GM23338 (cell line): Measurements from ENCODE around the gene VAMP2. TPM values are rescaled to one million over a fixed set of nuclear protein-coding genes. Genes with fewer than 3 reads are reported as not detected.

ENCODE experiments used
- ATAC-seq: fragments of 200-7000 bp; cut with Tn5 transposase; 3 replicates; pipeline ENCODE4 v1.9.1; 2020
- DNase-seq: peaks from one replicate; pipeline ENCODE4 v3.0.0-alpha.2; 2015; ENCODE audit warnings: low spot score
- H2AFZ ChIP-seq: fragments of 200-600 bp; sonication (generic); 2 replicates; pipeline ENCODE4 v1.8.0; 2016; ENCODE audit warnings: antibody characterized with exemption, mild to moderate bottlenecking, moderate library complexity
- H3F3A ChIP-seq: fragments of 200-600 bp; sonication (generic); replicated peaks from 2 replicates; pipeline ENCODE4 v1.8.0; 2017; ENCODE audit warnings: antibody characterized with exemption, mixed run types, low read depth
- H3K27ac ChIP-seq: fragments of 200-600 bp; sonication (generic); 2 replicates; pipeline ENCODE4 v1.6.1; 2016; ENCODE audit warnings: low read depth
- H3K27me3 ChIP-seq: fragments of 200-600 bp; sonication (generic); 2 replicates; pipeline ENCODE4 v1.8.0; 2016; ENCODE audit warnings: mild to moderate bottlenecking, mixed run types, moderate library complexity; ENCODE audit not compliant: insufficient read depth
- H3K36me3 ChIP-seq: fragments of 200-600 bp; sonication (generic); 2 replicates; pipeline ENCODE4 v1.8.0; 2016; ENCODE audit warnings: mild to moderate bottlenecking; ENCODE audit not compliant: insufficient read depth
- H3K4me1 ChIP-seq: fragments of 200-600 bp; sonication (generic); 2 replicates; pipeline ENCODE4 v1.8.0; 2016; ENCODE audit warnings: mild to moderate bottlenecking, moderate library complexity; ENCODE audit not compliant: insufficient read depth
- H3K4me2 ChIP-seq: fragments of 200-600 bp; sonication (generic); 2 replicates; pipeline ENCODE4 v1.7.1; 2017; ENCODE audit warnings: mixed run types
- H3K4me3 ChIP-seq: fragments of 200-600 bp; sonication (generic); 2 replicates; pipeline ENCODE4 v1.6.1; 2016; ENCODE audit warnings: mixed run types
- H3K79me2 ChIP-seq: fragments of 200-600 bp; sonication (generic); replicated peaks from 2 replicates; pipeline ENCODE4 v1.8.0; 2017; ENCODE audit warnings: mild to moderate bottlenecking; ENCODE audit not compliant: insufficient read depth
- H3K9me2 ChIP-seq: fragments of 200-600 bp; sonication (generic); 2 replicates; pipeline ENCODE4 v1.8.0; 2017; ENCODE audit not compliant: insufficient read depth
- H4K20me1 ChIP-seq: fragments of 200-600 bp; sonication (generic); replicated peaks from 2 replicates; pipeline ENCODE4 v1.8.0; 2017; ENCODE audit warnings: mild to moderate bottlenecking; ENCODE audit not compliant: insufficient read depth
- H3K27ac Mint-ChIP-seq: 2 replicates; pipeline ENCODE4 v1.8.0; 2020; ENCODE audit warnings: inconsistent platforms, mild to moderate bottlenecking, moderate library complexity, mixed read lengths
- H3K27me3 Mint-ChIP-seq: 3 replicates; pipeline ENCODE4 v1.8.0; 2022; ENCODE audit warnings: low read depth, mild to moderate bottlenecking, moderate library complexity, mixed read lengths, inconsistent platforms; ENCODE audit not compliant: insufficient read depth, poor library complexity
- H3K36me3 Mint-ChIP-seq: 3 replicates; pipeline ENCODE4 v1.8.0; 2021; ENCODE audit warnings: low read depth, mild to moderate bottlenecking, inconsistent platforms, moderate library complexity, mixed read lengths
- H3K4me1 Mint-ChIP-seq: 3 replicates; pipeline ENCODE4 v1.8.0; 2020; ENCODE audit warnings: mild to moderate bottlenecking, inconsistent platforms, mixed read lengths
- H3K4me3 Mint-ChIP-seq: 3 replicates; pipeline ENCODE4 v1.8.0; 2021; ENCODE audit warnings: moderate library complexity, mild to moderate bottlenecking, inconsistent platforms, mixed read lengths
- H3K9me3 Mint-ChIP-seq: 3 replicates; pipeline ENCODE4 v1.8.0; 2020; ENCODE audit warnings: moderate library complexity, mild to moderate bottlenecking, inconsistent platforms, mixed read lengths
- CREB1 ChIP-seq: fragments of 250-450 bp; sonication (Bioruptor Pico); IDR thresholded peaks from 2 replicates; pipeline ENCODE4 v1.5.0; 2020; ENCODE audit warnings: low read depth, mild to moderate bottlenecking, moderate library complexity
- EZH2 ChIP-seq: fragments of 200-600 bp; sonication (generic); IDR thresholded peaks from one replicate; pipeline ENCODE4 v1.8.0; 2017; ENCODE audit warnings: antibody characterized with exemption, mild to moderate bottlenecking, low read depth; ENCODE audit not compliant: unreplicated experiment
- EZH2phosphoT487 ChIP-seq: fragments of 200-600 bp; sonication (generic); IDR thresholded peaks from one replicate; pipeline ENCODE4 v1.8.1; 2018; ENCODE audit warnings: antibody characterized with exemption; ENCODE audit not compliant: unreplicated experiment
- JUNB ChIP-seq: IDR thresholded peaks from one replicate; pipeline ENCODE4 v1.6.1; 2016; ENCODE audit warnings: antibody characterized with exemption; ENCODE audit not compliant: unreplicated experiment
- POLR2AphosphoS5 ChIP-seq: IDR thresholded peaks from 2 replicates; pipeline ENCODE4 v1.6.1; 2016; ENCODE audit warnings: antibody characterized with exemption, low read depth
- STAT1 ChIP-seq: IDR thresholded peaks from one replicate; pipeline ENCODE4 v1.6.1; 2016; ENCODE audit warnings: antibody characterized with exemption; ENCODE audit not compliant: unreplicated experiment
- ZNF114 ChIP-seq: fragments of 250-450 bp; sonication (Bioruptor Pico); IDR thresholded peaks from 2 replicates; pipeline ENCODE4 v1.5.0; 2020; ENCODE audit warnings: mild to moderate bottlenecking, moderate library complexity
- ZNF331 ChIP-seq: fragments of 250-450 bp; sonication (Bioruptor Pico); IDR thresholded peaks from 2 replicates; pipeline ENCODE4 v1.5.0; 2020; ENCODE audit warnings: low read depth, mild to moderate bottlenecking, moderate library complexity
- polyA plus RNA-seq: library from polyadenylated mRNA; unstranded; fragments of >200 nt; fragmentation: Nextera tagmentation; extraction: Ambion mirVana; gene quantifications from 2 replicates; pipeline ENCODE4 v1.2.1, GENCODE V29; 2016
- total RNA-seq: library from RNA; depleted of rRNA; stranded (reverse); fragments of >200 nt; shearing (Covaris generic); gene quantifications from 2 replicates; pipeline ENCODE4 v1.2.3, GENCODE V29; 2014
- TF ChIP-seq, protein P1 (sequence below), 2 experiments: fragments of 200-600 bp in 1 of 2; sonication (generic) in 1 of 2; conservative IDR thresholded peaks; 2 replicates each; pipeline versions ENCODE4 v1.5.1 to v1.6.1; 2016 to 2017; ENCODE audit warnings: antibody characterized with exemption in 2 of 2, low read depth in 2 of 2, mild to moderate bottlenecking in 2 of 2, moderate library complexity in 1 of 2
- TF ChIP-seq, protein P2 (sequence below): fragments of 250-450 bp; sonication (Bioruptor Pico); IDR thresholded peaks from 2 replicates; pipeline ENCODE4 v1.5.0; 2020; ENCODE audit warnings: mild to moderate bottlenecking, moderate library complexity

The VAMP2 gene
- total and polyA plus RNA-seq, 2 experiments from 2014 or later: 6.9 to 32.3 TPM

DNA sequence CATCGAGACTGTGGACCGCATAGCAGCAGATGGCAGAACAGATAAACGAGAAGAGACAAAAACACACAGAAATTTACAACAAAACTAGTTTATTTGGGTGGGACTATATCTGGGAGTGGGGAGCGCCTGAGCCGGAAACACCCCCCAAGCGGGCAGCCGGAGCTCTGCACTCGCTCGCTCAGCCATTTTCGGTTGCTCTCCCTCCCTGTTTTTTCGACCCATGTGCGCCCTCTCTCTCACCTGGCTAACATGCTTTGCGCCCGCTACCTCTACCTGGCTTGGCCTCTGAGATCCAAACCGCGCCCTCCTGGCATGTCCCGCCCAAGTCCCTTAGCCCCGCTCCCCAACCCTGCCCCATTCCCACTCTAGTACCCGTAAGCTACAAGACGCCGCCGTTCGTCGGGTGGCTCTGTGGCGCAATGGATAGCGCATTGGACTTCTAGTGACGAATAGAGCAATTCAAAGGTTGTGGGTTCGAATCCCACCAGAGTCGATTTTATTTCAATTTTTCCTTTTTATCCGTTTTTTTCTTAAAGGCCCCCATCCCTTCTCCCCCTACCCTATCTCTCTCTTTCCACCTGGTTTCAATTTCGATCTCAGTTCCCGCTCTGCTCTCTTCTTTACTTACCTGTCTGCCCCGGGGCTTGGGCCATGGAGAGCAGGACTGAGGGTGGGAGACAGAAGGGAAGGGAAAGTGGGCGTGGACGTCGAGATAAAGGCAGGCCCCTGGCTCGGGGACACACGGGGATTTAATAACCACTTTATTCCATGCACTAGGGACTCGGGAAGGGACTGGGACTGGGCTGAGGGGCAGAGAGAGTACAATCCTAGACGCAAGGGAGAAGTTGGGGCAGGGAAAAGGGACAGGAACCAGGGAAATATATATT, 42.0 kb downstream of the VAMP2 start:
- peaks cover 13% of the 10 kb centered on the region for H3K36me3 Mint-ChIP-seq
- peaks cover 3% of the 10 kb centered on the region; the same call in 1 of the 2 replicates for H4K20me1 ChIP-seq
- no peaks in the 10 kb centered on the region for H3K79me2 ChIP-seq
- peaks cover 21% of the 10 kb centered on the region for H3K4me1 Mint-ChIP-seq
- H3K27me3 Mint-ChIP-seq: peaks cover 90% of the 10 kb centered on the region
- no peak overlapping the region for H2AFZ ChIP-seq
- DNase-seq (peak; percentile 90), ATAC-seq (peak; percentile 9)
- H3K9me2 ChIP-seq: no peaks in the 10 kb centered on the region
- H3K4me2 ChIP-seq: peak overlapping the region; percentile 94
- H3K36me3 ChIP-seq: no peaks in the 10 kb centered on the region
- H3K27me3 ChIP-seq: peaks cover 69% of the 10 kb centered on the region
- peak overlapping the region; percentile 66 for H3K4me3 ChIP-seq
- TF ChIP-seq CREB1 (peak; percentile 70), POLR2AphosphoS5 (no peak), ZNF331 (no peak), JUNB (no peak), STAT1 (no peak), EZH2phosphoT487 (no peak), EZH2 (peak; percentile 41), ZNF114 (CRISPR knock-in tag) (no peak)
- TF ChIP-seq, protein P1, sequence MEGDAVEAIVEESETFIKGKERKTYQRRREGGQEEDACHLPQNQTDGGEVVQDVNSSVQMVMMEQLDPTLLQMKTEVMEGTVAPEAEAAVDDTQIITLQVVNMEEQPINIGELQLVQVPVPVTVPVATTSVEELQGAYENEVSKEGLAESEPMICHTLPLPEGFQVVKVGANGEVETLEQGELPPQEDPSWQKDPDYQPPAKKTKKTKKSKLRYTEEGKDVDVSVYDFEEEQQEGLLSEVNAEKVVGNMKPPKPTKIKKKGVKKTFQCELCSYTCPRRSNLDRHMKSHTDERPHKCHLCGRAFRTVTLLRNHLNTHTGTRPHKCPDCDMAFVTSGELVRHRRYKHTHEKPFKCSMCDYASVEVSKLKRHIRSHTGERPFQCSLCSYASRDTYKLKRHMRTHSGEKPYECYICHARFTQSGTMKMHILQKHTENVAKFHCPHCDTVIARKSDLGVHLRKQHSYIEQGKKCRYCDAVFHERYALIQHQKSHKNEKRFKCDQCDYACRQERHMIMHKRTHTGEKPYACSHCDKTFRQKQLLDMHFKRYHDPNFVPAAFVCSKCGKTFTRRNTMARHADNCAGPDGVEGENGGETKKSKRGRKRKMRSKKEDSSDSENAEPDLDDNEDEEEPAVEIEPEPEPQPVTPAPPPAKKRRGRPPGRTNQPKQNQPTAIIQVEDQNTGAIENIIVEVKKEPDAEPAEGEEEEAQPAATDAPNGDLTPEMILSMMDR (conservative IDR thresholded peaks at IDR 0.05; ENCODE audit: low read depth in 2 of 2): peak; percentile 10 to 52; a peak in 3 of 4 replicates
- TF ChIP-seq, protein P2, sequence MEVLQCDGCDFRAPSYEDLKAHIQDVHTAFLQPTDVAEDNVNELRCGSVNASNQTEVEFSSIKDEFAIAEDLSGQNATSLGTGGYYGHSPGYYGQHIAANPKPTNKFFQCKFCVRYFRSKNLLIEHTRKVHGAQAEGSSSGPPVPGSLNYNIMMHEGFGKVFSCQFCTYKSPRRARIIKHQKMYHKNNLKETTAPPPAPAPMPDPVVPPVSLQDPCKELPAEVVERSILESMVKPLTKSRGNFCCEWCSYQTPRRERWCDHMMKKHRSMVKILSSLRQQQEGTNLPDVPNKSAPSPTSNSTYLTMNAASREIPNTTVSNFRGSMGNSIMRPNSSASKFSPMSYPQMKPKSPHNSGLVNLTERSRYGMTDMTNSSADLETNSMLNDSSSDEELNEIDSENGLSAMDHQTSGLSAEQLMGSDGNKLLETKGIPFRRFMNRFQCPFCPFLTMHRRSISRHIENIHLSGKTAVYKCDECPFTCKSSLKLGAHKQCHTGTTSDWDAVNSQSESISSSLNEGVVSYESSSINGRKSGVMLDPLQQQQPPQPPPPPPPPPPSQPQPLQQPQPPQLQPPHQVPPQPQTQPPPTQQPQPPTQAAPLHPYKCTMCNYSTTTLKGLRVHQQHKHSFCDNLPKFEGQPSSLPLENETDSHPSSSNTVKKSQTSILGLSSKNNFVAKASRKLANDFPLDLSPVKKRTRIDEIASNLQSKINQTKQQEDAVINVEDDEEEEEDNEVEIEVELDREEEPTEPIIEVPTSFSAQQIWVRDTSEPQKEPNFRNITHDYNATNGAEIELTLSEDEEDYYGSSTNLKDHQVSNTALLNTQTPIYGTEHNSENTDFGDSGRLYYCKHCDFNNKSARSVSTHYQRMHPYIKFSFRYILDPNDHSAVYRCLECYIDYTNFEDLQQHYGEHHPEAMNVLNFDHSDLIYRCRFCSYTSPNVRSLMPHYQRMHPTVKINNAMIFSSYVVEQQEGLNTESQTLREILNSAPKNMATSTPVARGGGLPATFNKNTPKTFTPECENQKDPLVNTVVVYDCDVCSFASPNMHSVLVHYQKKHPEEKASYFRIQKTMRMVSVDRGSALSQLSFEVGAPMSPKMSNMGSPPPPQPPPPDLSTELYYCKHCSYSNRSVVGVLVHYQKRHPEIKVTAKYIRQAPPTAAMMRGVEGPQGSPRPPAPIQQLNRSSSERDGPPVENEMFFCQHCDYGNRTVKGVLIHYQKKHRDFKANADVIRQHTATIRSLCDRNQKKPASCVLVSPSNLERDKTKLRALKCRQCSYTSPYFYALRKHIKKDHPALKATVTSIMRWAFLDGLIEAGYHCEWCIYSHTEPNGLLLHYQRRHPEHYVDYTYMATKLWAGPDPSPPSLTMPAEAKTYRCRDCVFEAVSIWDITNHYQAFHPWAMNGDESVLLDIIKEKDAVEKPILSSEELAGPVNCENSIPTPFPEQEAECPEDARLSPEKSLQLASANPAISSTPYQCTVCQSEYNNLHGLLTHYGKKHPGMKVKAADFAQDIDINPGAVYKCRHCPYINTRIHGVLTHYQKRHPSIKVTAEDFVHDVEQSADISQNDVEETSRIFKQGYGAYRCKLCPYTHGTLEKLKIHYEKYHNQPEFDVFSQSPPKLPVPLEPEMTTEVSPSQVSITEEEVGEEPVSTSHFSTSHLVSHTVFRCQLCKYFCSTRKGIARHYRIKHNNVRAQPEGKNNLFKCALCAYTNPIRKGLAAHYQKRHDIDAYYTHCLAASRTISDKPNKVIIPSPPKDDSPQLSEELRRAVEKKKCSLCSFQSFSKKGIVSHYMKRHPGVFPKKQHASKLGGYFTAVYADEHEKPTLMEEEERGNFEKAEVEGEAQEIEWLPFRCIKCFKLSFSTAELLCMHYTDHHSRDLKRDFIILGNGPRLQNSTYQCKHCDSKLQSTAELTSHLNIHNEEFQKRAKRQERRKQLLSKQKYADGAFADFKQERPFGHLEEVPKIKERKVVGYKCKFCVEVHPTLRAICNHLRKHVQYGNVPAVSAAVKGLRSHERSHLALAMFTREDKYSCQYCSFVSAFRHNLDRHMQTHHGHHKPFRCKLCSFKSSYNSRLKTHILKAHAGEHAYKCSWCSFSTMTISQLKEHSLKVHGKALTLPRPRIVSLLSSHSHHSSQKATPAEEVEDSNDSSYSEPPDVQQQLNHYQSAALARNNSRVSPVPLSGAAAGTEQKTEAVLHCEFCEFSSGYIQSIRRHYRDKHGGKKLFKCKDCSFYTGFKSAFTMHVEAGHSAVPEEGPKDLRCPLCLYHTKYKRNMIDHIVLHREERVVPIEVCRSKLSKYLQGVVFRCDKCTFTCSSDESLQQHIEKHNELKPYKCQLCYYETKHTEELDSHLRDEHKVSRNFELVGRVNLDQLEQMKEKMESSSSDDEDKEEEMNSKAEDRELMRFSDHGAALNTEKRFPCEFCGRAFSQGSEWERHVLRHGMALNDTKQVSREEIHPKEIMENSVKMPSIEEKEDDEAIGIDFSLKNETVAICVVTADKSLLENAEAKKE (CRISPR knock-in tag): no peak
- peaks cover 10% of the 10 kb centered on the region; the same call in 1 of the 2 replicates for H3F3A ChIP-seq
- peak overlapping the region; percentile 81; the same call in 1 of the 2 replicates for H3K27ac Mint-ChIP-seq
- peaks cover 26% of the 10 kb centered on the region for H3K4me1 ChIP-seq
- H3K9me3 Mint-ChIP-seq: peaks cover 24% of the 10 kb centered on the region
- peak overlapping the region; percentile 83 for H3K4me3 Mint-ChIP-seq
- H3K27ac ChIP-seq: no peak overlapping the region
